ENCODE data around the gene PRM3. TPM values are rescaled to one million over a fixed set of nuclear protein-coding genes. Genes with fewer than 3 reads are reported as not detected.

PRM3 gene
- polyA plus RNA-seq, 1 donor from 2014 or later: not detected

- TF ChIP-seq RAD21 (conservative IDR thresholded peaks at IDR 0.05) (no peak), MXI1 (conservative IDR thresholded peaks at IDR 0.05; ENCODE audit: poor library complexity, severe bottlenecking) (no peak)
These were observed 12.8 kb downstream of the PRM3 start (continued) for GRCh38 chr16:11260596-11260966.

- no peaks in the 10 kb centered on the region for H3K9me2 ChIP-seq (ENCODE audit: insufficient read depth, low read length)
- no peaks in the 10 kb centered on the region for H4K20me1 ChIP-seq (ENCODE audit: insufficient read depth)
- no peak overlapping the region for H3K4me3 ChIP-seq (ENCODE audit: low read length)
- no peaks in the 10 kb centered on the region for H3K9me3 ChIP-seq (ENCODE audit: low read length)
- H3F3A ChIP-seq (ENCODE audit: insufficient read depth, low read length, poor library complexity, severe bottlenecking): no peaks in the 10 kb centered on the region
- H3K4me2 ChIP-seq (ENCODE audit: low read length): no peak overlapping the region
- H3K27ac ChIP-seq (ENCODE audit: low read length): no peak overlapping the region
- no peaks in the 10 kb centered on the region for H3K79me2 ChIP-seq (replicated peaks; ENCODE audit: insufficient read depth, low read length)
- no peaks in the 10 kb centered on the region for H3K36me3 ChIP-seq (ENCODE audit: insufficient read depth, low read length)
- peaks cover 24% of the 10 kb centered on the region for H3K27me3 ChIP-seq (ENCODE audit: insufficient read depth, low read depth, low read length)
- no peak overlapping the region for H3K9ac ChIP-seq (ENCODE audit: low read length)
- H2AFZ ChIP-seq (ENCODE audit: low read depth, low read length): no peak overlapping the region
- TF ChIP-seq EZH2 (IDR thresholded peaks at IDR 0.05; ENCODE audit: borderline replicate concordance, insufficient read depth, low read length, poor library complexity, severe bottlenecking) (no peak), SMC3 (conservative IDR thresholded peaks at IDR 0.05; ENCODE audit: poor library complexity) (no peak), POLR2AphosphoS5 (IDR thresholded peaks at IDR 0.05) (no peak), EP300 (conservative IDR thresholded peaks at IDR 0.05; ENCODE audit: poor library complexity, severe bottlenecking) (no peak), CTCF (IDR thresholded peaks at IDR 0.05; ENCODE audit: poor library complexity, severe bottlenecking) (no peak), TAF1 (IDR thresholded peaks at IDR 0.05; ENCODE audit: low read depth) (no peak), RAD21 (conservative IDR thresholded peaks at IDR 0.05) (no peak), REST (IDR thresholded peaks at IDR 0.05; ENCODE audit: borderline replicate concordance) (no peak), MXI1 (conservative IDR thresholded peaks at IDR 0.05; ENCODE audit: poor library complexity, severe bottlenecking) (no peak)
These were observed 13.5 kb downstream of the PRM3 start for GRCh38 chr16:11259655-11260595.
